Measurements from ENCODE around the gene ULK4. TPM values are rescaled to one million over a fixed set of nuclear protein-coding genes. Genes with fewer than 3 reads are reported as not detected.

The ULK4 gene
- total RNA-seq, 4 donors from 2014 or later: 3.2 to 18.7 (median 12.6) TPM

DNA sequence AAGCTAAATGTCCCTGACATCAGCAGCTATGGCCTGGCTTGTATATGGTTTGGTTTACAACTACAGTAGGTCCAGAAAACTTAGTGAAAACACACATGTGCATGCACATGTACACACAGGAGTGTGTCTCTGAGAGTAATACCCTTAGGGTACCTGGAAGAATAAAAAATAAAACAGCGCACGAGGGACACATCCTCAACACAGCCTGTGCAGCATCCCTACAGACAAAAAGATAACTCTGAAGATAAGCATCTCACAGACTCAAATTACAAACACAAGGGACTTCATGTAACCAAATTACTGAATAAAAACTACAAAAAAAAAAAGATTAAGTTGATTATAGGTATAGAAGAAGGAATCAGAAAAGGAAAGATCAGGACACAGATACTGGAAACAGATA lies 653.8 kb downstream of the ULK4 start:
- WGBS, 2 donors: 82 to 92% methylated on average over 2 of the region's 2 CpGs
- TF ChIP-seq, protein P1, sequence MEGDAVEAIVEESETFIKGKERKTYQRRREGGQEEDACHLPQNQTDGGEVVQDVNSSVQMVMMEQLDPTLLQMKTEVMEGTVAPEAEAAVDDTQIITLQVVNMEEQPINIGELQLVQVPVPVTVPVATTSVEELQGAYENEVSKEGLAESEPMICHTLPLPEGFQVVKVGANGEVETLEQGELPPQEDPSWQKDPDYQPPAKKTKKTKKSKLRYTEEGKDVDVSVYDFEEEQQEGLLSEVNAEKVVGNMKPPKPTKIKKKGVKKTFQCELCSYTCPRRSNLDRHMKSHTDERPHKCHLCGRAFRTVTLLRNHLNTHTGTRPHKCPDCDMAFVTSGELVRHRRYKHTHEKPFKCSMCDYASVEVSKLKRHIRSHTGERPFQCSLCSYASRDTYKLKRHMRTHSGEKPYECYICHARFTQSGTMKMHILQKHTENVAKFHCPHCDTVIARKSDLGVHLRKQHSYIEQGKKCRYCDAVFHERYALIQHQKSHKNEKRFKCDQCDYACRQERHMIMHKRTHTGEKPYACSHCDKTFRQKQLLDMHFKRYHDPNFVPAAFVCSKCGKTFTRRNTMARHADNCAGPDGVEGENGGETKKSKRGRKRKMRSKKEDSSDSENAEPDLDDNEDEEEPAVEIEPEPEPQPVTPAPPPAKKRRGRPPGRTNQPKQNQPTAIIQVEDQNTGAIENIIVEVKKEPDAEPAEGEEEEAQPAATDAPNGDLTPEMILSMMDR (IDR thresholded peaks at IDR 0.05): no peak
- no peak for TF ChIP-seq POLR2A (IDR thresholded peaks at IDR 0.05)
- no peak overlapping the region for H3K4me3 ChIP-seq (ENCODE audit: low read depth, poor library complexity, severe bottlenecking)
- intact Hi-C loops (cut with DNase I; ENCODE audit: low total_unique reads): no loop called here
- no peak for DNase-seq (ENCODE audit: low spot score in 2 of 2)

DNA sequence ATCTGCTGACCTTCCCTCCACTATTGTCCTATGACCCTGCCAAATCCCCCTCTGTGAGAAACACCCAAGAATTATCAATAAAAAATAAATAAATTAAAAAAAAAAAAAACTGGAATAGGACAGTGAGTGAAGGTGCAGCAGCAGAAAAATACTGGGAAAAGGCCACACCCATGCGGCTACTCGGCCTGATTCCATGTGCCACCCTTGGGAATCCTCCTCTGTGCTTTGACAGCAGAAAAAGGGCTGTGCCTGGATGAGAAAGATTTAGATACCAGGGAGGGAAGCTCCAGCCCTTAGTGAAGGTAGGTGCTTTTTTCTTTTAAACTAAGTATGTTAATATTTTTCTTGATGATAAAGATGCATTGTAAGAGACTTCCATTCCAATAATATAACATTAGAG lies 654.8 kb downstream of the ULK4 start:
- DNase-seq (ENCODE audit: low spot score in 2 of 2): no peak
- H3K4me3 ChIP-seq (ENCODE audit: low read depth, poor library complexity, severe bottlenecking): no peak overlapping the region
- TF ChIP-seq POLR2A (IDR thresholded peaks at IDR 0.05): no peak
- TF ChIP-seq, protein P1 (IDR thresholded peaks at IDR 0.05): no peak
- intact Hi-C loops (cut with DNase I; ENCODE audit: low total_unique reads): no loop called here
- WGBS, 2 donors: 34 to 53% methylated on average over 2 of the region's 2 CpGs

DNA sequence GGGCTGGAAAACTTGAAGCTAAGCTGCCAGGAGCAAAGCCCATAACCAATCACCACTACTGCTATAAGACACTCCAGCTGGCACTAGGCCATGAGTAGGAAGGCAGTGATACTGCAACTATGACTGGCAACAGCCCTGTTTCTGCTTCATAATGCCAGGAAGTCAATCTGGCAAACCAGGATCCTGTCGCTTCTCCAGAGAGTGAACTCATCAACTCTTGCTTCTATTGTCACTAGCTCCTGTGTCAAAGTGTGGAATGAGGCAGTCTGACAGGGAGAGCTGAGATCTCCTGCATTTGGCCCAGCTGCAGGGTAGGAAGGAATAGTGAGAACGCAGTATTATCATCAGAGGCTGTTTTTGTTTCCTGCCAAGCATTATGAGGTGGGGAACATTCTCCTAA lies 657.3 kb downstream of the ULK4 start:
- intact Hi-C loops (cut with DNase I; ENCODE audit: low total_unique reads): no loop called here
- 12 to 33% methylated on average over 2 of the region's 2 CpGs for WGBS, 2 donors
- TF ChIP-seq POLR2A (IDR thresholded peaks at IDR 0.05): no peak
- TF ChIP-seq, protein P1 (IDR thresholded peaks at IDR 0.05): no peak
- DNase-seq (ENCODE audit: low spot score in 2 of 2): no peak
- no peak overlapping the region for H3K4me3 ChIP-seq (ENCODE audit: low read depth, poor library complexity, severe bottlenecking)

DNA sequence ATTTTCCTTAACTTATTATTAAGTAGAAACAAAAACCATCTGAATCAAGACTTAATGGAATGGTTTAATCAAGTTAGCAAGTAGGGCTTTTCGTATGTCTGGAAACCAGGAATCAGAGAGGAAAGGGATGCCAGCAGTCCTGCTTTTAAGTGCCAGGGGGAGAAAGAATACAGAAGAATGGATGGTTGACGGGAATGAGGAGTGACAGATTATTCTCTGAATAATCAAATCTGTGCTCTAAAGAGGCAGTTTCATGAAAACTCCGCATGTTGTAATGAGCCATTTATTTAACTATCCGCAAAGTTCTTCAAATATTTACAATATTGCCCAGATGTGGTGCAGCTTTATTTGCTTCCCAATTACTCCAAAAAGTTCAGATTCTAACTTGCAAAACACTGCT lies 659.6 kb downstream of the ULK4 start:
- intact Hi-C loops (cut with DNase I; ENCODE audit: low total_unique reads): no loop called here
- 81 to 89% methylated on average over 4 of the region's 4 CpGs for WGBS, 2 donors

DNA sequence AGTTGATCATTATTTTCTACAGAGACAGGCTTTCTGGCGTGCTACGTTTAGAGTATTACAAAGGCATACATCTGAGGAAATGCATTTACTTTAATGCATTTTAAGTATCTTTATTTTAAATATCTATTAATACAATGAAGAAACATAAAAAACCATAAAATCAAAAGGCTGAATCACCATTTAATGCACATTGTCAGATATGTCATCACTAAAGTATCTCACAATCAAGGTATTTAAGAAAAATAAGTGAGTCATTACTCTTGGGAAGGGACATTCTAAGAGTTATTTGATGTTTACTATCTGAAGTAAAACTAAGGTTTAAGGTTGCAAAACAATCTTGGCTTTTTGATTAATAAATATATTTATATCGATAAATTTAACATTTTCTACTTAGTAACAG lies 660.4 kb downstream of the ULK4 start:
- 95 to 99% methylated on average over 3 of the region's 3 CpGs for WGBS, 2 donors
- intact Hi-C loops (cut with DNase I; ENCODE audit: low total_unique reads): no loop called here
- no peak for TF ChIP-seq POLR2A (IDR thresholded peaks at IDR 0.05)
- TF ChIP-seq, protein P1 (IDR thresholded peaks at IDR 0.05): no peak
- no peak overlapping the region for H3K4me3 ChIP-seq (ENCODE audit: low read depth, poor library complexity, severe bottlenecking)
- DNase-seq (ENCODE audit: low spot score in 2 of 2): no peak

More for the DNA sequence above, 659.6 kb downstream of the ULK4 start:
- no peak overlapping the region for H3K4me3 ChIP-seq (ENCODE audit: low read depth, poor library complexity, severe bottlenecking)
- TF ChIP-seq POLR2A (IDR thresholded peaks at IDR 0.05): no peak
- TF ChIP-seq, protein P1 (IDR thresholded peaks at IDR 0.05): no peak
- no peak for DNase-seq (ENCODE audit: low spot score in 2 of 2)

DNA sequence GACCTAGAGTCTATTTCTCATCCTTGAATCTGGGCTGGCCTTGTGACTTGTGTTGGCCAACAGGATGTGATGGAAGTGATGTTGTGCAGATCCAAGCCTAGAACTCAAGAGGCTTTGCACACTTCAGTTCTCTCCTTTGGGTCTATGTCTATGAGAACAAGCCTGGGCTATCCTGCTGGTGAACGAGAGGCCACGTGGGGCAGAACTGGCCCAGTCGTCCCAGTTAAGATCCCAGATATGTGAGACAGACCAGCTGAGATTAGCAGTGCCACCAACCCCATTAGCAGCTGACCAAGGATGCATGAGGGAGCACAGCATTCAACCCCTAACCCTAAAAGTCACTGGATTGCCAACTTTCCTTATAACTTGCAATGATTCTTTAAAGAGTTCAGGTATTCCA lies 662.9 kb downstream of the ULK4 start:
- TF ChIP-seq, protein P1 (IDR thresholded peaks at IDR 0.05): no peak
- no peak for TF ChIP-seq POLR2A (IDR thresholded peaks at IDR 0.05)
- 91 to 98% methylated on average over 3 of the region's 3 CpGs for WGBS, 2 donors
- DNase-seq (ENCODE audit: low spot score in 2 of 2): no peak
- H3K4me3 ChIP-seq (ENCODE audit: low read depth, poor library complexity, severe bottlenecking): no peak overlapping the region
- intact Hi-C loops (cut with DNase I; ENCODE audit: low total_unique reads): no loop called here

All from lower leg skin (tissue), 4 donors.